ENCODE results near the gene PLIN1. TPM values are rescaled to one million over a fixed set of nuclear protein-coding genes. Genes with fewer than 3 reads are reported as not detected.

PLIN1 gene
- total and polyA plus RNA-seq, 5 donors, result 0.68 to 38.8 (median 2.4) TPM

GRCh38 chr15:89672221-89673164 lies 6.7 kb downstream of the PLIN1 start:
- 85% methylated on average over 12 of the region's 12 CpGs for WGBS
- Histone ChIP-seq H3K4me1 (ENCODE audit: control insufficient read depth, insufficient read depth, low read length) (no peaks in the 10 kb centered on the region), H3K27ac (ENCODE audit: low read length) (no peak overlapping the region), H3K4me3 (ENCODE audit: low read length) (no peak overlapping the region), H3K9me3 (ENCODE audit: control insufficient read depth, low read length) (no peaks in the 10 kb centered on the region), H3K27me3 (ENCODE audit: control insufficient read depth, insufficient read depth) (no peaks in the 10 kb centered on the region)
- ATAC-seq (peak in 1 of 2 donors; percentile 14), DNase-seq (peak in 1 of 3 donors; percentile 50)
- intact Hi-C loops (cut with DNase I), result no loop called here

- intact Hi-C loops (cut with DNase I), result no loop called here
- no peaks in the 10 kb centered on the region for H3K27me3 ChIP-seq (ENCODE audit: control insufficient read depth, insufficient read depth)
- no peak for ATAC-seq
- H3K4me1 ChIP-seq (ENCODE audit: control insufficient read depth, insufficient read depth, low read length), result no peaks in the 10 kb centered on the region
- no peak overlapping the region for H3K4me3 ChIP-seq (ENCODE audit: low read length)
- 56% methylated on average over 4 of the region's 4 CpGs for WGBS
- no peak overlapping the region for H3K27ac ChIP-seq (ENCODE audit: low read length)
- no peak for DNase-seq
- H3K9me3 ChIP-seq (ENCODE audit: control insufficient read depth, low read length), result no peaks in the 10 kb centered on the region
Measured at GRCh38 chr15:89671687-89672086, 7.5 kb downstream of the PLIN1 start.

- Histone ChIP-seq H3K27me3 (ENCODE audit: control insufficient read depth, insufficient read depth) (no peaks in the 10 kb centered on the region), H3K4me1 (ENCODE audit: control insufficient read depth, insufficient read depth, low read length) (no peaks in the 10 kb centered on the region), H3K27ac (ENCODE audit: low read length) (no peak overlapping the region), H3K9me3 (ENCODE audit: control insufficient read depth, low read length) (no peaks in the 10 kb centered on the region), H3K4me3 (ENCODE audit: low read length) (no peak overlapping the region)
- ATAC-seq, result no peak
- no peak for DNase-seq
- intact Hi-C loops (cut with DNase I), result no loop called here
- 84% methylated on average over 12 of the region's 12 CpGs for WGBS
Measured at GRCh38 chr15:89670971-89671560, 8.1 kb downstream of the PLIN1 start.

- Histone ChIP-seq H3K4me1 (ENCODE audit: control insufficient read depth, insufficient read depth, low read length) (no peaks in the 10 kb centered on the region), H3K9me3 (ENCODE audit: control insufficient read depth, low read length) (no peaks in the 10 kb centered on the region), H3K27me3 (ENCODE audit: control insufficient read depth, insufficient read depth) (no peaks in the 10 kb centered on the region), H3K4me3 (ENCODE audit: low read length) (no peak overlapping the region), H3K27ac (ENCODE audit: low read length) (no peak overlapping the region)
- DNase-seq (no peak), ATAC-seq (no peak)
- WGBS, result 89% methylated on average over 15 of the region's 15 CpGs
- intact Hi-C loops (cut with DNase I), result no loop called here
Measured at GRCh38 chr15:89669941-89670340, 9.2 kb downstream of the PLIN1 start.

- ATAC-seq (no peak), DNase-seq (no peak)
- H3K4me3 ChIP-seq (ENCODE audit: low read length), result no peak overlapping the region
- no peak overlapping the region for H3K27ac ChIP-seq (ENCODE audit: low read length)
- no peaks in the 10 kb centered on the region for H3K27me3 ChIP-seq (ENCODE audit: control insufficient read depth, insufficient read depth)
- no peaks in the 10 kb centered on the region for H3K4me1 ChIP-seq (ENCODE audit: control insufficient read depth, insufficient read depth, low read length)
- 79% methylated on average over 9 of the region's 9 CpGs for WGBS
- intact Hi-C loops (cut with DNase I), result no loop called here
- no peaks in the 10 kb centered on the region for H3K9me3 ChIP-seq (ENCODE audit: control insufficient read depth, low read length)
Measured at GRCh38 chr15:89669309-89669865, 9.8 kb downstream of the PLIN1 start.

GRCh38 chr15:89668171-89668570 lies 11.0 kb downstream of the PLIN1 start:
- 95% methylated on average over 3 of the region's 3 CpGs for WGBS
- H3K4me1 ChIP-seq (ENCODE audit: control insufficient read depth, insufficient read depth, low read length), result peaks cover 2% of the 10 kb centered on the region
- H3K9me3 ChIP-seq (ENCODE audit: control insufficient read depth, low read length), result no peaks in the 10 kb centered on the region
- H3K27me3 ChIP-seq (ENCODE audit: control insufficient read depth, insufficient read depth), result no peaks in the 10 kb centered on the region
- no peak overlapping the region for H3K4me3 ChIP-seq (ENCODE audit: low read length)
- no peak for ATAC-seq
- intact Hi-C loops (cut with DNase I), result no loop called here
- no peak for DNase-seq
- H3K27ac ChIP-seq (ENCODE audit: low read length), result no peak overlapping the region

- WGBS, result 95% methylated on average over 7 of the region's 7 CpGs
- Histone ChIP-seq H3K4me3 (ENCODE audit: low read length) (no peak overlapping the region), H3K27ac (ENCODE audit: low read length) (no peak overlapping the region), H3K4me1 (ENCODE audit: control insufficient read depth, insufficient read depth, low read length) (peaks cover 4% of the 10 kb centered on the region), H3K9me3 (ENCODE audit: control insufficient read depth, low read length) (no peaks in the 10 kb centered on the region), H3K27me3 (ENCODE audit: control insufficient read depth, insufficient read depth) (no peaks in the 10 kb centered on the region)
- DNase-seq (no peak), ATAC-seq (no peak)
- intact Hi-C loops (cut with DNase I), result no loop called here
Measured at GRCh38 chr15:89667706-89667960, 11.5 kb downstream of the PLIN1 start.

GRCh38 chr15:89666858-89667705 lies 12.1 kb downstream of the PLIN1 start:
- peaks cover 6% of the 10 kb centered on the region for H3K4me1 ChIP-seq (ENCODE audit: control insufficient read depth, insufficient read depth, low read length)
- 75% methylated on average over 13 of the region's 13 CpGs for WGBS
- ATAC-seq, result no peak

GRCh38 chr15:89666184-89666857 lies 12.8 kb downstream of the PLIN1 start:
- Histone ChIP-seq H3K4me1 (ENCODE audit: control insufficient read depth, insufficient read depth, low read length) (peaks cover 6% of the 10 kb centered on the region), H3K27ac (ENCODE audit: low read length) (peak overlapping the region; percentile 51), H3K27me3 (ENCODE audit: control insufficient read depth, insufficient read depth) (no peaks in the 10 kb centered on the region), H3K9me3 (ENCODE audit: control insufficient read depth, low read length) (no peaks in the 10 kb centered on the region), H3K4me3 (ENCODE audit: low read length) (no peak overlapping the region)
- WGBS, result 90% methylated on average over 8 of the region's 8 CpGs
- peak; percentile 1 to 6 for ATAC-seq
- intact Hi-C loops (cut with DNase I), result no loop called here
- DNase-seq, result peak in 1 of 3 donors; percentile 67

More at GRCh38 chr15:89666858-89667705, 12.1 kb downstream of the PLIN1 start:
- no peak overlapping the region for H3K27ac ChIP-seq (ENCODE audit: low read length)
- intact Hi-C loops (cut with DNase I), result no loop called here
- H3K4me3 ChIP-seq (ENCODE audit: low read length), result no peak overlapping the region
- no peaks in the 10 kb centered on the region for H3K27me3 ChIP-seq (ENCODE audit: control insufficient read depth, insufficient read depth)
- H3K9me3 ChIP-seq (ENCODE audit: control insufficient read depth, low read length), result no peaks in the 10 kb centered on the region
- no peak for DNase-seq

GRCh38 chr15:89665449-89666181 lies 13.6 kb downstream of the PLIN1 start:
- DNase-seq, result peak; percentile 84 to 92 (median 91)
- Histone ChIP-seq H3K27me3 (ENCODE audit: control insufficient read depth, insufficient read depth) (no peaks in the 10 kb centered on the region), H3K4me3 (ENCODE audit: low read length) (peak overlapping the region; percentile 45), H3K4me1 (ENCODE audit: control insufficient read depth, insufficient read depth, low read length) (peaks cover 6% of the 10 kb centered on the region), H3K9me3 (ENCODE audit: control insufficient read depth, low read length) (no peaks in the 10 kb centered on the region), H3K27ac (ENCODE audit: low read length) (peak overlapping the region; percentile 51)
- ATAC-seq, result peak; percentile 77 to 78
- intact Hi-C loops (cut with DNase I), result no loop called here
- 2% methylated on average over 72 of the region's 72 CpGs for WGBS
